ENCODE data around the gene PTPRZ1.

- TF ChIP-seq HNF4A (CRISPR knock-in tag; IDR thresholded peaks at IDR 0.05) = no peak
- no peak for TF ChIP-seq FOXJ3 (CRISPR knock-in tag; IDR thresholded peaks at IDR 0.05; ENCODE audit: borderline replicate concordance)
- TF ChIP-seq CTCF (CRISPR knock-in tag; IDR thresholded peaks at IDR 0.05) = no peak
These were observed 9.8 kb downstream of the PTPRZ1 start for GRCh38 chr7:121882731-121883130.
